LoVo (cell line): Measurements from ENCODE around the gene ICE1.
"Not testable (repeated sequence)": the region's sequence is repeated elsewhere in the genome, so short reads cannot be mapped to it uniquely, and the experiment has no call there.

Experiments used
- DNase-seq: peaks from one replicate; pipeline ENCODE4 v3.0.0-alpha.2; 2016; ENCODE audit warnings: low spot score

Gene ICE1

DNA sequence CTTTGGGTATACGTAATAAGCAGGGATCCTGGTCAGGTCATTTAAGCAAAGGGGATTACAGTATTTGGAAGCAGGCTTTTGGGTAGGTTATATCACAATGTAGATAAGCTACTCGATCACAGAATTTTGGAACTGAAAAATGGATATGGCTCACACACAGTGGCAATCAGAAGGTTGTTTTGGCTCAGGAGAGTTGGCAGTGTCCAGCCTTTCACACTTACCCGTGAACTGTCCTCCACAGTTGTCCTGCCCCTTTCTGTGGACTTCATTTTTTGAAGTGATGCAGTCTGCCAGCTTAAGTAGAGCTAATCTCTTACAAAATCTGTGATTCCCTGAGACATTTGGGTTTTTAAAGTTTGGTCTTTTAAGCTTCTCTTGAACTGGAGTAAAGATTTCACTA is 30.7 kb downstream of the ICE1 start:
- DNase-seq: no peak

DNA sequence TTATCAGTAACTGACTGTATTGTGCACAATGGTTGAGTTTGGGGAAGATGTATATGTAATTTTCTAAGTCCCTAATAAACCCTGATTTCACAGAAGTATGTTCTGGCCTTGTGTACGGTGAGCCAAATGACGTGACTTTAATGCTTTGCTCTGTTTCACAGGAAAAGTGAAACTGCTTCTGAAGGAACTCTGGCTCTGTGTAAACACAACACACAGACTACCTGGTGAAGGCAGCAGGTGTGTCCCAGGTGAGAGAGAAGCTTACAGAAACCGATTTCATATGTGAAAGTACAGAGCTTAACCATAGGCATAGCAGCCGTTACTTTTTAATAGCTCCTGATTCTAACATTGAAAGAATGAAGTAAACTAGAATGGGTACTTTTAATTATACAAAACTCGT is 31.9 kb downstream of the ICE1 start:
- no peak for DNase-seq

DNA sequence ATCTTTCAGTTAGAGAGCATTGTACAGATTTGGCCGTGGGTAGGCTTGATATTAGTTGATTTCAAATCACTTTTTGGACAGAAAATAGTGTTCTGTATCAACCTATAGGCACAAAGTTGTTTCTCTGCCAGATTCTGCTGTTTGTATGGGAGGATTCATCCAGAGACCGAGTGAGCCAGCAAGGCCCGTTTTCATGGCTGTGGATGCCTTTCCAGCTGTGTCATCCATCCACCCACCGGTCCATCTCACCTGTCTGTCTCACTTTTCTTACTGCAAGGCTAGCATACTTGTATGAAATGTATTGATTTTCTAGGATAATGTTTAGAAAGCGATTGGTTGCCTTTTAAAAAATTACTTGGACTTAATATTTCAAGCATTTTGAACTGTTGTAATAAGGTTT is 34.4 kb downstream of the ICE1 start:
- no peak for DNase-seq

DNA sequence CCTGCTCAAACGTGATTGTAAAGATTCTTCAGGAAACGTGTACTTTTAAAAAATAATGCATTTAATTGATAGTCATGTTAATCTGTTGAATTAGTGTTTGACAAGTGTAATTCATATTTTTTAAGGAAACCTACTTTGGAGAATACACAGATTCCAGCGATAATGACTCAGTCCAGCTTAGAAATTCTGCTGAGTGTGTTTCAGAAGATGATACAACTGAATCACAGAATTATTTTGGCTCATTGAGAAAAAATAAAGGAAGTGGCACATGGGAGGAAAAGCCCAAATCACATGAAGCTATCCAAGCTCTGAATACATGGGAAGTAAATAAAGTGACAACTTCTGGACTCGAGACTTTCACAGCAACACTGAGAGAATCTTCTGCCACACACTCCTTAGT is 37.8 kb downstream of the ICE1 start:
- DNase-seq: no peak

DNA sequence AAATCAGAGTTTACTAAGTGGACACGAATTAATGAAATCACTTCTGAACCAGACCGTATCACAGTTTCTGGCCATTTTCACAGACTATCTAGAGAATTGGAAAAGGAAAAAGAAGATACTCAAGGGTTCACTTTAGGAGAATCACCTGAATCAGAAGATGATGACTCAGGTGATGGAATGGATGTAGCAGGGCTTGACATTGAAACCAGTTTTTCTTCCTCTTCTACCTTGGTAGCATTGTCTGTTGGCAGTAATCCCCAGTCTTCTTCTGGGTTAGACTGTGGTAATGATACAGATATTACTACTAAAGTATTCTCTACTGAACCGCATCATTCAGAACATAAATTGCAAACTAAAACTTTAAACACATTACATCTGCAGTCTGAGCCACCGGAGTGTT is 38.5 kb downstream of the ICE1 start:
- no peak for DNase-seq

DNA sequence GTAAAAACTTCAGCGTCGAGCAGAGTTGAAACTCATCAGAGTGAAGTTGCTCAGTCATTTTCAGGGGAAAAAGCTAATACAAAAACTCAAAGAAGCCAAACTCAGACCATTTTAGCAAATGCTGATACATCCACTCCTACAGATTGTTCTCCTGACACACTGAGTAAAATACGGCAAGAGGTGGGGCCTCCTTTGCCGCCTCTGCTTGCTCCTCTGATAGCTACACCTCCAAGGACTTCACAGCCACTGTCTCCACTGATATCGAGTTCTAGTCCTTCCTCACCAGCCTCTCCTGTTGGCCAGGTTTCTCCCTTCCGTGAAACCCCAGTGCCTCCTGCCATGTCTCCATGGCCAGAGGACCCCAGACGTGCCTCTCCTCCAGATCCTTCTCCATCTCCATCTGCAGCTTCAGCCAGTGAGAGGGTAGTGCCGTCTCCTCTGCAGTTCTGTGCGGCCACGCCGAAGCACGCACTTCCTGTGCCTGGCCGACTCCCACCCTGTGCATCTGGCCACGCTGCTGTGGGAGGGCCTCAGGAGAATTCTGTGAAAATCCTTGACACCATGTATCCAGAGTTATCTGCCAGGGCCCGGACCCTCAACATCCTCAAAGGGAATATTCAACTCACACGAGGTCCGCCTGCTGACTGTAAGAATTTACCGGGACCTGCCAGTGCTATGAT is 41.7 kb downstream of the ICE1 start:
- DNase-seq: no peak

DNA sequence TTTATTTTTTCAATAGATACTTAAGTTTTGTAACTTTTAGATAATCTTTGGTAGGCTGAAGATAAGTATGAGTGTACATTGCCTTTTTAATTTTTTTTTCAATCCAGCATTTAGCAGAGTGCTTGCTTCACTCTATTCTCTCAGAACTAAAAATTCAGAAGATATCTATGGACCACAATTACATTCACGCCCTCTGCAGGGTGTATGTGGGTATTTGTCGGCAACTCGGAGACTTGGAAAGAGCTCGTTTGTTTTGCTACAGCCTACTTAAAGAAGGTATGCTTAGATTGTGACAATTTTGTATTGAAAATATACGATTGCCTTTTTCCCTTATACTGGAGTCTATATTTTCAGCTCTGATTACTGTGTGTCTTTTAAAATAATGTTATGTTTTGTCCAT is 43.8 kb downstream of the ICE1 start:
- DNase-seq: no peak

DNA sequence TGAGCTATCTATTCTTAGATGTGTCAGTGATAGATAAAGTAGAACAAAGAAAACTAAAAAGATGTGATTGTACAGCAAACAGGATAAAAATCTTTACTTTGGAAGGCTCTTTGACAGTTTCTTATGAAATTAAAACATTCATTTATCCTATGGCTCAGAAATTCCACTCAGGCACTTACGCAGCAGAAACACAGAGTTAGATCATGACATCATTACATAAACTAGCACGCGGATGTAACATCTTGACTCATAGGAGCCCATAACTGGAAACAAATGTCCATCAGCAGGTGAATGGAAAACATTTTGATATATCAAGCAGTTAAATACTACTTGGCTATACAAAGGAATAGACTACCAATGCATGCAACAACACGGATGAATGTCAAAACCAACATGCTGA is 45.3 kb downstream of the ICE1 start:
- no peak for DNase-seq

DNA sequence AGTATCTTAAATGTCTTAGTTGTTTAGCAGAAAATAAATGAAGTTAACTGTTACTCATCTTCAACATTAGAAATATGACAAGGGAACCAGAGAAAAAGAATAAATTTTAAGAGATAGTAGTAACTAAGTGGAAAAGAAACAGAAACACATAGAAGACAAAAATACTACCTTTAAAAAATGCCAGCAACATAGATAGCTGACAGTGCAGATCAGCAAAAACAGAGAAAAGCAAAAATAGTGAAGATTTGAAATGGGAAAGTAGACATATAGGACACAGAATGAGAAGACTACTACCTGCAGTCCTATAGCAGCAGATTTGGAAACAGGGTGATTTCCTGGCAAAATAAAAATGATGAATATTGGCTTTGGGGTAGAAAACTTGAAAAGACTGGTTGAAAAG is 48.5 kb downstream of the ICE1 start:
- no peak for DNase-seq

DNA sequence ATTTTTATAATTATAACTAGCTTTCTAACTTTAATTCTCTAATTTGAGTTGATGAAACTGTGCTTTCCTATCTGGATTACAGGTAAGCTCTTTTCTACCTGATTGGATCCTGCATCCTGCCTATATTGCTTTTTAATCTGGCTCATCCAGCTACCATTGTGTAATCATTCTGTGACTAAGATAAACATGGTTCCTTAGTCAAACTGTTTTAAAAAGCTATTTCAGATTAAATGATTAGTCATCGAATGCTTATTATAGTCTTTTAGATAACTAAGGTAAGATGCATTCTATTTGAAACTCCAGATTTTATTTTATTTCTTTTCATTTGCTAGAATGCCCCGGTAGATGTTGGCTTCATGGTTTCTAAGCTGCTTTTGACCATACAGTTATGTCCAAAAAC is 50.7 kb downstream of the ICE1 start:
- DNase-seq: no peak

DNA sequence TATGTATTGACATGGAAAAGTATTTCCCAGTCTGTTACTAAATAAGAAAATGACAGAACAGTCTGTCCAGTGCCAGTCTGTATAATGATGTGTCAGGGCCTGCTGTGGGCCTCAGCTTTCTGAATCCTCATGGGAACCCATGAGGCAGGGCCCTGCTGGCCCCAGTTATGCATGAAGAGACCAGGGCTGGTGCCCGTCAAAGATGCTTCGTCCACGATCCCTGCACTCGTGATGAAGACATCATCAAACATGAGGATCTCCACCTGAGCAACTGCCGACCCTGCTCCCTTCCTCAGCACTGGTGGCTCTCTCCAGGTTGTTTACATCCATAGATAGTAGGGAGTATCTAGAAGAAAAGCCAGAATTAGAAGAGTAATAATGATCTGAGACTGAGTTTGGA is 52.5 kb downstream of the ICE1 start:
- no peak for DNase-seq

DNA sequence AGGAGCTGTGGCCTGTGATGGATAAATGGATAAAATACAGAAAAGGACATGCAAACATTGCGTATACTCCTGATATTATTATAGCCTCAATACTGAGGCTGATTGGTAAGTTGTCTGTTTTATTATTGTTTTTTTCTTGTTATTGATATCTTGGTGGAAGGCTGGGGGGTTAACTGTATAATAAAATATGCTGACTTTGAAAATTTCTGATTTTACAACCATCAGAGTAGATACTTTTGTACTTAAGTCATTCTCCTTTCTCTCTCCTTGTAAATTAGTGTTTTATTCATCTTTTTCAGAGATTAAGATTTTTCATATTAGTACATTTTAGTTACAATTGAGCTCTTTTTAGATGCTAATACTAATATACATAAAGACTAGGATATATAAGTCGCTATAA is 53.5 kb downstream of the ICE1 start:
- DNase-seq: no peak

DNA sequence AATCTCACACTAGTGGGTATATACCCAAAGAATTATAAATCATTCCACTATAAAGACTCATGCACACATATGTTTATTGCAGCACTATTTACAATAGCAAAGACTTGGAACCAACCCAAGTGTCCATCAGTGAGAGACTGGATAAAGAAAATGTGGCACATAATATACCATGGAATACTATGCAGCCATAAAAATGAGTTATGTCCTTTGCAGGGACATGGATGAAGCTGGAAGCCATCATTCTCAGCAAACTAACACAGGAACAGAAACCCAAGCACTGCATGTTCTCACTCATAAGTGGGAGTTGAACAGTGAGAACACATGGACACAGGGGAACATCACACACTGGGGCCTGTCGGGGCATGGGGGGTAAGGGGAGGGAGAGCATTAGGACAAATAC is 57.1 kb downstream of the ICE1 start:
- not testable (repeated sequence) for DNase-seq

DNA sequence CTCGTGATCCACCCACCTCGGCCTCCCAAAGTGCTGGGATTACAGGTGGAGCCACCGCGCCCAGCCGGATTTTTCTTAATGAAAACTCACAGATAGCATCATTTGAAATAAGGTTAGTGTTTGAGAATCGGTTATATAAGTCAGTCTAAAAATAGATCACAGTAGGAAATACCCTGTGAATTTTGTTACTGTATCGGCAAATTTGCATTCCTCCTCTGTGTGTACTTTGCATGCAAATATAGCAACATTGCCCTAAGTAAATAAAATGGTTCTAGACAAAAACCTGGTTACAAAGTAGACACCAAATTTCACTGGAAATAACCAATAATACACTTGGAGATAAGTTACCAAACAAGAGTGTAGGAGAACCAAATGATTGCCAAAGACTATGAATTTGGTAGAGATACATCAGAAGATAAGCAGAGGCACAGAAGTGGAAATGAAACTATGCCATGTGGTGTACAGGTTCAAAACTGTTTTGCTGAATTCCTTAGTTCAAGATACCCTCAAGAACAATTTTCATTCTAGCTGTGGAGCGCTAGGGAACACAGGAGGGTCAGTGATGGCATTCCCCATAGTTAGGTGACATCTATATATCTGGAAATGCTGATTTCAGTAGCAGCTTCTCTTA is 58.1 kb downstream of the ICE1 start:
- DNase-seq: no peak

DNA sequence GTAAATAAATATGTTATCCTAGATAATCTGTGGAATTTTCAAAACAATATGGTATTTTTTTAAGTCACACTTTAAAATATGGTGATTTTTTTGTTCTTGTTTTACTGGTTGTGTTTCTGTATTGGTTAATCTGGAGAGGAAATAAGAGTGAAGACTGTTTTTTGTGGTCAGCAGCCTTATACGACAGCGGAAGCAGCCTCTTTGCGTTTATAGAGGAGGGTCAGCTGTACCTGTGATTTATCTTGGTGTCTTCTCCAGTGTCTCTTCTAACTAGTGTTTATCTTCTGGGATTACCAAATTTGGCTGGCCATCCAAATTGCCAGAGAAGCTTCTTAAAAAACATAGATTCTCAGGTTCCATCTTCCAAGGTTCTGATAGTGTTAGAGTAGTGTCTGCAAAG is 58.7 kb downstream of the ICE1 start:
- DNase-seq: no peak

DNA sequence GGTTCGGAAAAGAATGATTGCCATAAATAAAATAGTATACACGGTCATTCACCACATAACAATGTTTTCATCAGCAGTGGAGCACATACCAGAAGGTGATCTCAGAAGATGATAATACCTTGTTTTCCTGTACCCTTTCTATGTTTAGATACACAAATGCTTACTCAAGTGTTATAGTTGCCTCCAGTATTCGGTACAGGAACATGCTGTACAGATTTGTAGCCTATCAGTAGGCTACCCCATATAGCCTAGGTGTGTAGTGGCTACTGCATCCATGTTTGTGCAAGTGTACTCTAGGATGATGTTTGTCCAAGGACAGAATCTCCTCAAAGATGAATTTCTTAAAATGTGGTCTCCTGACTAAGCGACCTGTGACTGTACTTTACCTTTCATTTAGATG is 59.2 kb downstream of the ICE1 start:
- no peak for DNase-seq

DNA sequence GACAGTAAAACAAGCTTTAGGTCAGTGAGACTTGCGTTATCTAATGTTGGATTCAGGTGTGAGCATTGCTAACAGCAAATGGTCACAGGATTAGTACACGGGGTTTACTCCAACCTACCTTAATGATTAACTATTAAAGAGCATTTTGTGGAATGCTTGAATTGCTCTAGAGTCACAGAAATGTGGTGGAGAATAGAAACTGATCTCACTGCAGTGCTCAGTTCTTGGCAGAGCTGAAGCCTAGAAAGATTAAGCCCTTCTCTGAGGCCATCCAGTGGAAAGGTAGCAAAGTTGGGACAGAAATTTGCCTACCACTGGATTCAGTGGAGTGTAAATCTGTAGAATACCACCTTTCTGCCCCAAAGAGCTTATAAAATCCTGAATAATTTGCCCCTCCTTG is 60.9 kb downstream of the ICE1 start:
- DNase-seq: no peak

DNA sequence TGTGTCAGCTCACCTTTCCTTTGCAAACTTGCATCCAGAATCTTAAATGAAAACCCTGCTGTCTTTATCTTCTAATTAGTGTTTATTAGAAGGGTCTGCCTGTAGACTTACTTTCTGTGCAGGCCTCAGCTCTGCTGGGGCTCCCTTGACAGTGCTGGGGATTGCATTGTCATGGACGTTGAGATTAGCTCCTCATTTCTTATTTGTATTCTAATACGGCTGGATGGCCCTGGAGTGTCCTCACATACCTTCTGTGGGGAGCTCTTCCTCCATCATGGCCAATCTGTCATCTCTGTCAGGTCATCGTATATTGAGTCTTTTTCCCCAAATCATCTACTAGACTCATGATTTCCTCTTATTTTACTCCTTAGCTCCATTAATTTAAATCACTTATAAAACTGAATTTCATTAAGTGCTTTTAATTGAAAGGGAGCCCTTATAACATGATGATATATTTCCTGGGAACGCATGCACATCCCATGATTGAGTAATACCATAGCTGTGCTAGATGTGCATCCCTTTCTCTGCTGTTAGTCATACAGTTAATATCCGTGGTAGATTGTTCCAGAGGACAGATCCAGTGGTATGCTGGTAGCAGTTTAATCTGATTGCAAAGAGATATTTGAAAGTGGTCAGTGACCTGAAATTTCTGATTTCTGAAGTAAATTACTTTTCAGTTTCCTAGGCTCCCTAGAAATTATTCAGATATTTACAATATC is 61.6 kb downstream of the ICE1 start:
- no peak for DNase-seq

DNA sequence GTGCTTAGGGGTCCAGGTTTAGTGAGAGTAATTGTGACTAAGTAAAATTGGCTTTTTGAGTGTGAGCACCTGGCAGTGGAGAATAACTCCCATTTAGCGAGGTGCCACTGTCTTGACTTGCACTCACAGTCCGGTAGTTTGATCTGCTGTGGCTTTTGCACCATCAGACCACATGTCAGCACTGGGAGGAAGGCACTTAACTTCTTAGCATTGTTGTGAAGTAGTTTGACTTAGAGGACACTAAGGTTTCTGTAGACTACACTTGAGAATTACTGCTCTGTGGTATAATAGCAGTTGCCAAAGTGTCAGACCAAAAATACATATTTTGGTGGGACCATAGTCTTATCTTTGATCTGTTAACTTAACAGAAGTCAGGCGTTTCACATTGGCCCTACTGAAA is 63.6 kb downstream of the ICE1 start:
- DNase-seq: no peak

DNA sequence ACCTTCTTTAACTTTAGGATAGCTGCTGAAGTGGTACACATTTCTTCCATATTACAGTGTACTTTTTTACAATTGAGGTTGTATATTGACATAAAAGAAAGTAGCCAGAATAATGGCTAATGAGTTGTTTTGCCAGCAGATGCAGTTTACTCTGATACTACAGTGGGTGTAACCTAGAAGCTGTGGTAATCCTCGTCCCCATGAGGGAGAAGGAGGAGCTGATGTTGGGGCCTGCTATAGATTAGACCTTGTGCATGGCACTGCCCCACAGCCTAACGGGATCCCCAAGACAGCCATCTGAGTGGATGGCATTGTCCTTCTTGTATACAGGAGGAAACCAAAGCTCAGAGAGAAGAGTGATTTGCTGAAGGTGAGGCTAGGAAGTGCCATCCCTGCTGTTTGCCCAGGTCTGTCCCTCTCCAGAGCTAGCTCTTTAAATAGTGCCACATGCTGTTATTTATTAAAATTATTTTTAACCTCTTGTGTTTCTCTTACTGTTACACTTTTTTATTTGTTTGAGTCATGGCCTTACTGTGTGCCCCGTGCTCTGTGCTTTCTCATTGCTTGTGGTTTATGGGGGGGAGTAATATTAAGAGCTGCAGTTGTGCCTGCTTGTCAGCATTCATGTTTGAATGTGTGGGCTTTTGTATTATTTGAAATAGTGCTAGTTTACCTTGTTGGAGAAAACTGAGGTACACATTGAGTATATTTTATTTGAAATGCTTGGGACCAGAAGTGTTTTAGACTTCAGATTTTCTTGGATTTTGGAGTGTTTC is 65.3 kb downstream of the ICE1 start:
- no peak for DNase-seq

DNA sequence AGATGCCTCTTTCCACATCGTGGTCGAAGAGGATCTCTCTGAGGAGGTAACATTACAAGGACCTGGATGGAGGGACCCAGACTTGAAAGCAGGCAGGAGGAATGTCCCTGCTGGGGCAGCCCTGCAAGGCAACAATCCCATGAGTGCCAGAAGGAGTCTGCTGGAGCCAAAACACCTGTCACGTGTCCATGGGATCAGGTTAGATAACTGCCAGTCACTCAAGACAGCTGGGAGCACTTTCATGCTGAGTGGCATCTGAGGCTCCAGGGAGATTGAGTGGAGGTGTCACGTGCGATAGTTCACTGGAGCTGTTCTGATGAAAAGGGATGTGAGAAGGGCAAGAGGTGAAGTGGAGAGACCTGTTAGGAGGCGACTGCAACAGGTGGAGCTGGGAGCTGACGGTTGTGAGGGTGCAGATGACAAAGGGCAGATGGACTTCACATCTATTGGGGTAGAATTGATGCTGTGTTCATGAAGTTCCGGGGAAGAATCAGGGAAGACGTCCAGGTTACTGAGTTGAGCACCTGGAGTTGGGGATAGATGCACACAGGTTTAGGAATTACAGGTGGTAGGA is 68.4 kb downstream of the ICE1 start:
- DNase-seq: no peak

DNA sequence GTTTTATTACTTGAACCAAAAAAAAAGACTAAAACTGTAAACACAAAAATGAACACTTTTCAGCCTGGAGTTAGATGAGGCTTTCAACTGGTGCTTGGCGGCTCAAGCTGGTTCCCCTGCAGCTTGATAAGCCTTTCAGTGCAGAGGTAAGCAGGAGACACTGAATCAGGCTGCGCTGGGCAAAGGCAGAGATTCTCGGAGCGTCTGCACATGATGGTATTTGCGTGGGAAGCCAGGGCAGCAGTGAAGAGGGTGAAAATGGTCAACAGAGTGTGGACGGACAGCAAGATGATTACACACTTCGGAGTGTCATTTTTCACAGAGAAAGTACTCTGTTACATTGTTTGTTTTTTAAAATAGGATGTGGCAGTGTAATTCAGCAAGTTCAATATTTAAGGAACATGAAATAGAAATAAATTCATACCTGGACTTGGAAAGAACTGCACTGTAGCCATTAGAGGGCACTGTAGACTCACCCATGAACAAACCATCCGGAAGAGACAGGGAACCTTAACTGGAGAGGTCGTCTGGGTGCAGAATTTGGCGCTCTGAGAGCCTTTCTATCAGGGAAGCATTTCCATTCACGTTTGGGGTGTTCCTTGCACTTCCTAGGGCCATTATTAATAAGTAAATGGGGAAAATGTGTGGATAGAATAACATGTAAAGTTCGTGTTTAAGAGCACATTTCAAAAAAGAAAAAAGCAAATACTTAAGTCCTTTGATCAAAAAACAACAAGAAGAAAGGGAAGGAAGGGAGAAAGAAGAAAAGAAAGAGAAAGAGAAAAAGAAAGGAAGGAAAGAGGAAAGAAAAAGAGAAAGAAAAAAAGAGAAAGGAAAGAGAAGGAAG is 69.8 kb downstream of the ICE1 start:
- peak; percentile 68 for DNase-seq
